HG02943 (cell line): ENCODE measurements around the gene FDPS.
A peak's percentile ranks its signal among the peaks of the same experiment; 100 is the strongest.
"Not testable (repeated sequence)": the region's sequence is repeated elsewhere in the genome, so short reads cannot be mapped to it uniquely, and the experiment has no call there.

ENCODE experiments used
- ATAC-seq: cut with Tn5 transposase; IDR thresholded peaks from one replicate; pipeline ENCODE4 v1.9.1; 2021; ENCODE audit warnings: mild to moderate bottlenecking, low read depth, moderate library complexity; ENCODE audit not compliant: unreplicated experiment

The FDPS gene

GRCh38 chr1:155318082-155318481 lies 9.4 kb downstream of the FDPS start:
- no peak for ATAC-seq

- no peak for ATAC-seq
Measured at GRCh38 chr1:155319536-155319935, 10.9 kb downstream of the FDPS start.

GRCh38 chr1:155320252-155320651 lies 11.6 kb downstream of the FDPS start:
- no peak for ATAC-seq

GRCh38 chr1:155320661-155321617 lies 12.3 kb downstream of the FDPS start, which contains the start of gene RUSC1:
RUSC1 (plus strand) TSS chr1:155320894; CDS start chr1:155321774, 880 bp downstream.
- no peak for ATAC-seq

GRCh38 chr1:155321639-155322503 lies 13.2 kb downstream of the FDPS start:
- ATAC-seq, result no peak

GRCh38 chr1:155322571-155322952 lies 13.9 kb downstream of the FDPS start:
- no peak for ATAC-seq

- no peak for ATAC-seq
Measured at GRCh38 chr1:155322953-155323728, 14.5 kb downstream of the FDPS start.

GRCh38 chr1:155323729-155324036 lies 15.0 kb downstream of the FDPS start:
- ATAC-seq, result peak; percentile 43

GRCh38 chr1:155324037-155324716 lies 15.5 kb downstream of the FDPS start:
- peak; percentile 61 for ATAC-seq

GRCh38 chr1:155324717-155325602 lies 16.3 kb downstream of the FDPS start:
- no peak for ATAC-seq

- ATAC-seq, result no peak
Measured at GRCh38 chr1:155325603-155325893, 16.9 kb downstream of the FDPS start.

- no peak for ATAC-seq
Measured at GRCh38 chr1:155326020-155326526, 17.4 kb downstream of the FDPS start.

- no peak for ATAC-seq
Measured at GRCh38 chr1:155326631-155327037, 18.0 kb downstream of the FDPS start.

- ATAC-seq, result no peak
Measured at GRCh38 chr1:155327981-155328380, 19.3 kb downstream of the FDPS start.

GRCh38 chr1:155328856-155329255 lies 20.2 kb downstream of the FDPS start:
- not testable (repeated sequence) for ATAC-seq

- no peak for ATAC-seq
Measured at GRCh38 chr1:155329980-155330598, 21.4 kb downstream of the FDPS start.

GRCh38 chr1:155334962-155335361 lies 26.3 kb downstream of the FDPS start:
- ATAC-seq, result no peak

- ATAC-seq, result no peak
Measured at GRCh38 chr1:155339515-155340097, 30.9 kb downstream of the FDPS start.
